Endothelial cell of umbilical vein (primary cell): Measurements from ENCODE around the gene SOHLH2.

Experiments used
- EZH2 ChIP-seq: IDR thresholded peaks from 2 replicates; pipeline ENCODE4 v1.6.1; 2012; ENCODE audit warnings: borderline replicate concordance, low read depth, mild to moderate bottlenecking, moderate library complexity, low read length, inconsistent platforms; ENCODE audit not compliant: severe bottlenecking
- POLR2A ChIP-seq: IDR thresholded peaks from 2 replicates; pipeline ENCODE4 v1.6.1; 2012; ENCODE audit warnings: low read depth, mild to moderate bottlenecking, control low read depth, low read length
- POLR2AphosphoS5 ChIP-seq: IDR thresholded peaks from 2 replicates; pipeline ENCODE4 v1.6.1; 2012; ENCODE audit warnings: low read depth, mild to moderate bottlenecking, control low read depth, low read length, moderate library complexity; ENCODE audit not compliant: insufficient read depth
- TF ChIP-seq, protein P1 (sequence below), 2 donors: IDR thresholded peaks; 1 replicate in 1 of 2; 2 replicates in 1 of 2; pipeline ENCODE4 v1.5.1; 2011; ENCODE audit warnings: low read length in 2 of 2, mild to moderate bottlenecking in 2 of 2, moderate library complexity in 2 of 2, control low read depth in 1 of 2, inconsistent platforms in 1 of 2, low read depth in 1 of 2; ENCODE audit not compliant: insufficient read depth in 1 of 2; ENCODE audit errors: extremely low read depth in 1 of 2

DNA sequence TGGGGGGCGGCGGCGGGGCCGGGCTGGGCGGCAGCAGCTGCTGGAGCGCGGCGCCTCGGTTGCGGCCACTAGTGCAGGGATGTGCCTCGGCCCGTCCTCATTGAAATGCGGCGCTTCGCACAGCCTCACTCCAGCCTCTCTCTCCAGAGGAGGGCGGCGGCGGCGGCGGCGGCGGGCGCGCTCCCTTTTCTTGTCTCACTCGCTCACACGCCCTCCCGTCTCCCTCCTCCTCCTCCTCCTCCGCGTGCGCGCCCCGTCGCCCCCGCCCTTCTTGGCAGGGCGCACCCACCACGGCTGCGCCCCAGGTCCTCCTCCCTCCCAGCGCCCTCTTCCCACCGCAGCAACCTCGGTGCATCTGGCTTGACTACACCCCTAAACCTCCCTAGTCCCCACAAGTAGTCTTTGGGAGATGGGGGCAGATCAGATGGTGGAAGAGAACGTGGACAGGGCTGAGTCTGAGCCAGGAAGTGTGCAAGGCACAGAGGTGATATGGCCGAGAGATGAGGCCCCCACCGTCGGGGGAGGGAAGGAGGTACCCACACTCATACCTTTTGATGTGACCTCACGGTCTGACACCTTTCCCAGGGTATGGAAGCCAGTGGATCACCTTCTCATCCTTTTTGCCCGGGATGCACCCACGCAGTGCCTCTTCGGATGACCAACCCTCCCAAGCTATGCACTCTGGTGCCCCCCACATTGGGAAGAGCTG lies 83.0 kb downstream of the SOHLH2 start, which contains the start of gene DCLK1:
- TF ChIP-seq, protein P1, sequence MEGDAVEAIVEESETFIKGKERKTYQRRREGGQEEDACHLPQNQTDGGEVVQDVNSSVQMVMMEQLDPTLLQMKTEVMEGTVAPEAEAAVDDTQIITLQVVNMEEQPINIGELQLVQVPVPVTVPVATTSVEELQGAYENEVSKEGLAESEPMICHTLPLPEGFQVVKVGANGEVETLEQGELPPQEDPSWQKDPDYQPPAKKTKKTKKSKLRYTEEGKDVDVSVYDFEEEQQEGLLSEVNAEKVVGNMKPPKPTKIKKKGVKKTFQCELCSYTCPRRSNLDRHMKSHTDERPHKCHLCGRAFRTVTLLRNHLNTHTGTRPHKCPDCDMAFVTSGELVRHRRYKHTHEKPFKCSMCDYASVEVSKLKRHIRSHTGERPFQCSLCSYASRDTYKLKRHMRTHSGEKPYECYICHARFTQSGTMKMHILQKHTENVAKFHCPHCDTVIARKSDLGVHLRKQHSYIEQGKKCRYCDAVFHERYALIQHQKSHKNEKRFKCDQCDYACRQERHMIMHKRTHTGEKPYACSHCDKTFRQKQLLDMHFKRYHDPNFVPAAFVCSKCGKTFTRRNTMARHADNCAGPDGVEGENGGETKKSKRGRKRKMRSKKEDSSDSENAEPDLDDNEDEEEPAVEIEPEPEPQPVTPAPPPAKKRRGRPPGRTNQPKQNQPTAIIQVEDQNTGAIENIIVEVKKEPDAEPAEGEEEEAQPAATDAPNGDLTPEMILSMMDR (IDR thresholded peaks at IDR 0.05; ENCODE audit: extremely low read depth in 1 of 2, insufficient read depth in 1 of 2, low read depth in 1 of 2, low read length in 2 of 2), result no peak
- TF ChIP-seq EZH2 (no peak), POLR2AphosphoS5 (no peak), POLR2A (no peak)
